NCI-H2171 treated with DMSO at 0.1 percent for 48 hours (cell line): ENCODE results near the gene THOC2.

Experiments
- DNase-seq: peaks from one replicate; lab custom pipeline; 2025; lab: John Stamatoyannopoulos, UW

THOC2 gene

GRCh38 chrX:123563167-123563566 is 169.7 kb downstream of the THOC2 start:
- DNase-seq: no peak

GRCh38 chrX:123562342-123563146 is 170.3 kb downstream of the THOC2 start:
- no peak for DNase-seq

- DNase-seq: no peak
Measured at GRCh38 chrX:123561439-123562215, 171.2 kb downstream of the THOC2 start.

GRCh38 chrX:123550829-123551228 is 182.0 kb downstream of the THOC2 start:
- no peak for DNase-seq
